KMS-11 (cell line): ENCODE measurements around the gene TCF19.

Experiments
- H2AFZ ChIP-seq: fragments of 200-600 bp; sonication (generic); 2 replicates; pipeline ENCODE4 v1.6.1; 2016; ENCODE audit warnings: antibody characterized with exemption, mixed run types, low read depth
- H3K27ac ChIP-seq: fragments of 200-600 bp; sonication (generic); 2 replicates; pipeline ENCODE4 v1.6.1; 2016; ENCODE audit warnings: mild to moderate bottlenecking, mixed run types
- H3K27me3 ChIP-seq: fragments of 200-600 bp; sonication (generic); 2 replicates; pipeline ENCODE4 v1.6.1; 2017; ENCODE audit warnings: mild to moderate bottlenecking, low read depth, mixed run types, moderate library complexity; ENCODE audit not compliant: insufficient read depth
- H3K36me3 ChIP-seq: fragments of 200-600 bp; sonication (generic); 2 replicates; pipeline ENCODE4 v1.6.1; 2017; ENCODE audit warnings: mild to moderate bottlenecking, mixed run types; ENCODE audit not compliant: insufficient read depth
- H3K4me1 ChIP-seq: fragments of 200-600 bp; sonication (generic); 2 replicates; pipeline ENCODE4 v1.6.1; 2016; ENCODE audit warnings: mild to moderate bottlenecking, low read depth, mixed run types; ENCODE audit not compliant: poor library complexity, severe bottlenecking
- H3K4me2 ChIP-seq: fragments of 200-600 bp; sonication (generic); 2 replicates; pipeline ENCODE4 v1.7.0; 2016; ENCODE audit warnings: mild to moderate bottlenecking, mixed run types
- H3K4me3 ChIP-seq: fragments of 200-600 bp; sonication (generic); IDR thresholded peaks from 2 replicates; pipeline ENCODE4 v1.6.1; 2017; ENCODE audit warnings: low read depth, low read length, mixed read lengths; ENCODE audit not compliant: insufficient read depth
- H3K79me2 ChIP-seq: fragments of 200-600 bp; sonication (generic); 2 replicates; pipeline ENCODE4 v1.6.1; 2016; ENCODE audit warnings: low read depth, mixed run types; ENCODE audit not compliant: insufficient read depth
- H3K9ac ChIP-seq: fragments of 200-600 bp; sonication (generic); 2 replicates; pipeline ENCODE4 v1.6.1; 2016; ENCODE audit warnings: mild to moderate bottlenecking, mixed run types
- H4K20me1 ChIP-seq: fragments of 200-600 bp; sonication (generic); 2 replicates; pipeline ENCODE4 v1.6.1; 2016; ENCODE audit warnings: mild to moderate bottlenecking, mixed run types; ENCODE audit not compliant: insufficient read depth
- TF ChIP-seq, protein P1 (sequence below): fragments of 200-600 bp; sonication (generic); conservative IDR thresholded peaks from 2 replicates; pipeline ENCODE4 v1.6.1; 2017; ENCODE audit warnings: low read depth, mild to moderate bottlenecking, antibody characterized with exemption, low read length, moderate library complexity, mixed read lengths

TCF19 gene

GRCh38 chr6:31113861-31114540, 44.4 kb upstream of the TCF19 start:
- TF ChIP-seq, protein P1, sequence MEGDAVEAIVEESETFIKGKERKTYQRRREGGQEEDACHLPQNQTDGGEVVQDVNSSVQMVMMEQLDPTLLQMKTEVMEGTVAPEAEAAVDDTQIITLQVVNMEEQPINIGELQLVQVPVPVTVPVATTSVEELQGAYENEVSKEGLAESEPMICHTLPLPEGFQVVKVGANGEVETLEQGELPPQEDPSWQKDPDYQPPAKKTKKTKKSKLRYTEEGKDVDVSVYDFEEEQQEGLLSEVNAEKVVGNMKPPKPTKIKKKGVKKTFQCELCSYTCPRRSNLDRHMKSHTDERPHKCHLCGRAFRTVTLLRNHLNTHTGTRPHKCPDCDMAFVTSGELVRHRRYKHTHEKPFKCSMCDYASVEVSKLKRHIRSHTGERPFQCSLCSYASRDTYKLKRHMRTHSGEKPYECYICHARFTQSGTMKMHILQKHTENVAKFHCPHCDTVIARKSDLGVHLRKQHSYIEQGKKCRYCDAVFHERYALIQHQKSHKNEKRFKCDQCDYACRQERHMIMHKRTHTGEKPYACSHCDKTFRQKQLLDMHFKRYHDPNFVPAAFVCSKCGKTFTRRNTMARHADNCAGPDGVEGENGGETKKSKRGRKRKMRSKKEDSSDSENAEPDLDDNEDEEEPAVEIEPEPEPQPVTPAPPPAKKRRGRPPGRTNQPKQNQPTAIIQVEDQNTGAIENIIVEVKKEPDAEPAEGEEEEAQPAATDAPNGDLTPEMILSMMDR: no peak
- Histone ChIP-seq H2AFZ (no peak overlapping the region), H4K20me1 (no peaks in the 10 kb centered on the region), H3K4me3 (no peak overlapping the region), H3K79me2 (no peaks in the 10 kb centered on the region), H3K27me3 (peaks cover 53% of the 10 kb centered on the region), H3K4me2 (no peak overlapping the region), H3K27ac (no peak overlapping the region), H3K36me3 (no peaks in the 10 kb centered on the region), H3K9ac (no peak overlapping the region), H3K4me1 (no peaks in the 10 kb centered on the region)

- Histone ChIP-seq H4K20me1 (no peaks in the 10 kb centered on the region), H3K27me3 (peaks cover 57% of the 10 kb centered on the region), H3K27ac (no peak within 1 kb of the TSS), H3K9ac (no peak within 1 kb of the TSS), H3K79me2 (no peaks in the 10 kb centered on the region), H3K4me3 (no peak within 1 kb of the TSS), H3K4me1 (no peaks in the 10 kb centered on the region), H2AFZ (no peak within 1 kb of the TSS), H3K36me3 (no peaks in the 10 kb centered on the region), H3K4me2 (no peak within 1 kb of the TSS)
- TF ChIP-seq, protein P1: no peak
Measured at GRCh38 chr6:31114541-31114878, 43.9 kb upstream of the TCF19 start, which contains the start of gene PSORS1C1. Gene PSORS1C1 (plus strand): TSS chr6:31114800. CDS start chr6:31129633, 14,833 bp downstream.

- H3K27me3 ChIP-seq: peaks cover 50% of the 10 kb centered on the region; the same call in 1 of the 2 replicates
- no peaks in the 10 kb centered on the region for H3K36me3 ChIP-seq
- H2AFZ ChIP-seq: no peak overlapping the region
- no peak overlapping the region for H3K4me2 ChIP-seq
- TF ChIP-seq, protein P1: no peak
- no peak overlapping the region for H3K27ac ChIP-seq
- no peaks in the 10 kb centered on the region for H3K4me1 ChIP-seq
- H3K4me3 ChIP-seq: no peak overlapping the region
- no peaks in the 10 kb centered on the region for H4K20me1 ChIP-seq
- no peak overlapping the region for H3K9ac ChIP-seq
- no peaks in the 10 kb centered on the region for H3K79me2 ChIP-seq
Measured at GRCh38 chr6:31114970-31115849, 43.2 kb upstream of the TCF19 start.

DNA sequence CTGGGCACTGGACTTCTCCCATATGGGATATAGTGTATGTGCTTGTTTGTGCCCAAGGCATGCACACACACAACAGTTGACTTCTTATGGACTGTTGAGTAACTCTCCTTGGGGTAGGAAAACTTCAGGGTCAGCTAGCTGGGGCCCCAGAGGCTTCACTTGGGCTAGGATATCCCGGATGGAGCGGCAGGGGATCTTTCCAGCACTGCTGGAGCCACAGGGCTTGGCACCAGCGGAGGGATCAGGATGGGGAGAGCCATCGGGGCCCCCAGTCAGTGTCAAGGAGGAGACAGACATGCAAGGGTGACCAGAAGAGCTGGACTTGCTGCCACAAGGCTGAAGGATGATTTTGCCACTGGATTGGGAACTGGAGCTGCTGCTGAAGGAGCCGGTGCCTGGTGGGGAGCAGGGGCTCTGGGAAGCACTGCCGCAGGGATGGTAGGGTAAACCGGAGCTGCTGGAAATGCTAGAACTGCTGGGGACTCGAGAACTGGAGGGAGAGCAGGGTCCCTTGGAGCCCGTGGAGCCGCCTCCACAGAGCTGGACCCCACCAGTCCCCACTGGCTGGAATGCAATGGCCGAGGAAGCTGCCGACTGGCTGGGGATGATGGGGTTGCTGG, 42.3 kb upstream of the TCF19 start:
- Histone ChIP-seq H3K27me3 (peaks cover 45% of the 10 kb centered on the region; the same call in 1 of the 2 replicates), H3K4me2 (no peak overlapping the region), H4K20me1 (no peaks in the 10 kb centered on the region), H3K4me3 (no peak overlapping the region), H3K9ac (no peak overlapping the region), H3K79me2 (no peaks in the 10 kb centered on the region), H3K36me3 (no peaks in the 10 kb centered on the region), H3K4me1 (no peaks in the 10 kb centered on the region), H3K27ac (no peak overlapping the region), H2AFZ (no peak overlapping the region)
- TF ChIP-seq, protein P1: no peak
